ENCODE measurements around the gene CCER1.

DNA sequence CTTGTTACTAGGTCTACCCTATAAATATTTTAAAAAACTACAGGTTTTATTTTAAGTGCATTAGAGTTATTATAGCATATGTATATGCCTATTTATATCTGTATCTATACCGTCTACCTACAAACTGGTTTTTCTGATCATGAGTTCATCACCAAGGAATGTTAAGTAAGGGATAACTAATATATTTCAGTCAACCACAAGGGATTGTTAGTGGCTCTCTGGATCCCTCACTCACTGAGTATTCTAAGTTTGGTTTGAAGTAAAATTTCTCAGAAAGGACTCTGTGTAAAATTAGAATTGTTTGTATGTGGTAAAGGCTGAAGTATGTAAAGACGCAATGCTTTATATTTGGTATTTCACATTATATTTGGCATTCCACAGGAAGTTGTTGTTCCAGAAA lies 45.0 kb upstream of the CCER1 start:
- TF ChIP-seq, protein P1, sequence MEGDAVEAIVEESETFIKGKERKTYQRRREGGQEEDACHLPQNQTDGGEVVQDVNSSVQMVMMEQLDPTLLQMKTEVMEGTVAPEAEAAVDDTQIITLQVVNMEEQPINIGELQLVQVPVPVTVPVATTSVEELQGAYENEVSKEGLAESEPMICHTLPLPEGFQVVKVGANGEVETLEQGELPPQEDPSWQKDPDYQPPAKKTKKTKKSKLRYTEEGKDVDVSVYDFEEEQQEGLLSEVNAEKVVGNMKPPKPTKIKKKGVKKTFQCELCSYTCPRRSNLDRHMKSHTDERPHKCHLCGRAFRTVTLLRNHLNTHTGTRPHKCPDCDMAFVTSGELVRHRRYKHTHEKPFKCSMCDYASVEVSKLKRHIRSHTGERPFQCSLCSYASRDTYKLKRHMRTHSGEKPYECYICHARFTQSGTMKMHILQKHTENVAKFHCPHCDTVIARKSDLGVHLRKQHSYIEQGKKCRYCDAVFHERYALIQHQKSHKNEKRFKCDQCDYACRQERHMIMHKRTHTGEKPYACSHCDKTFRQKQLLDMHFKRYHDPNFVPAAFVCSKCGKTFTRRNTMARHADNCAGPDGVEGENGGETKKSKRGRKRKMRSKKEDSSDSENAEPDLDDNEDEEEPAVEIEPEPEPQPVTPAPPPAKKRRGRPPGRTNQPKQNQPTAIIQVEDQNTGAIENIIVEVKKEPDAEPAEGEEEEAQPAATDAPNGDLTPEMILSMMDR (conservative IDR thresholded peaks at IDR 0.05 in 1 of 2, IDR thresholded peaks at IDR 0.05 in 1 of 2; ENCODE audit: low read depth in 1 of 2, low read length in 2 of 2) = no peak
- TF ChIP-seq EZH2 (IDR thresholded peaks at IDR 0.05; ENCODE audit: low read length, missing control alignments) = no peak

All from fibroblast of lung (primary cell).